AG09319 (cell line): Measurements from ENCODE around the gene BFSP1.

Experiments
- DNase-seq: peaks from one replicate; pipeline ENCODE4 v3.0.0-alpha.2; 2010; ENCODE audit warnings: low read depth; ENCODE audit errors: extremely low read depth
- TF ChIP-seq, protein P1 (sequence below): IDR thresholded peaks from 2 replicates; pipeline ENCODE4 v1.5.1; 2011; ENCODE audit warnings: low read depth, mild to moderate bottlenecking, inconsistent platforms, low read length, moderate library complexity

BFSP1 gene

DNA sequence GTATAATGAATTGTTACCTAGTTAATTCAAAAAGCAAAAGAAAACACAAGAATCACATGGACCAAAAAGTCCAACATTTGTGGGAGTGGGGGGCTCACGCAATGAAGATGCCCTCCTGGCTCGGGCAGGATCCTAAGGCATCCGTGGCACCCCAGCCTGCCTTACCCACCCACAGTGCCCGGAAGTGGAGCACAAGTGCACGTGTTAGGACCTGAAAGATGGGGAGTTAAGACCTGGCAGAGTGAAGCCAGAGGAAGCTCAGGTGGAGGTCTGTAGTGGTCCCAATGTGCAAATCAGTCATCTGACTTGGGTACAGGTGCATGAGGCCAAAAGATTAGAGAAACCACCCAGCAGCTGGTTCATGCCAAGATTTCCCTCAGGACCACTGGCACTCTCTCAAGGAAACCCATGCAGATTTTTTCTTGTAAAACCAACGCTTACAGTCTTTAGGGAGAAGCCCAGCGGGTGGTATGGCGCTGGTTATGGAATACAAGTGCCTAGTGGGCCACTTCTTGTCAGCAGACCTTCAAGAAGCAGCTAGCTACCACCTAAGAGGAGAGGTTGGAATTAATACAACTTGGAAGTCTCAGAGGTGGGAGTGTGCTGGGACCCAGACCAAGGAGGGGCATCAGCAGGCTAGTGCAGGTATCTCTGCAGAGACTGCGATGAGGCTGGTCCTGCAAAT lies 42.1 kb downstream of the BFSP1 start:
- no peak for DNase-seq
- TF ChIP-seq, protein P1, sequence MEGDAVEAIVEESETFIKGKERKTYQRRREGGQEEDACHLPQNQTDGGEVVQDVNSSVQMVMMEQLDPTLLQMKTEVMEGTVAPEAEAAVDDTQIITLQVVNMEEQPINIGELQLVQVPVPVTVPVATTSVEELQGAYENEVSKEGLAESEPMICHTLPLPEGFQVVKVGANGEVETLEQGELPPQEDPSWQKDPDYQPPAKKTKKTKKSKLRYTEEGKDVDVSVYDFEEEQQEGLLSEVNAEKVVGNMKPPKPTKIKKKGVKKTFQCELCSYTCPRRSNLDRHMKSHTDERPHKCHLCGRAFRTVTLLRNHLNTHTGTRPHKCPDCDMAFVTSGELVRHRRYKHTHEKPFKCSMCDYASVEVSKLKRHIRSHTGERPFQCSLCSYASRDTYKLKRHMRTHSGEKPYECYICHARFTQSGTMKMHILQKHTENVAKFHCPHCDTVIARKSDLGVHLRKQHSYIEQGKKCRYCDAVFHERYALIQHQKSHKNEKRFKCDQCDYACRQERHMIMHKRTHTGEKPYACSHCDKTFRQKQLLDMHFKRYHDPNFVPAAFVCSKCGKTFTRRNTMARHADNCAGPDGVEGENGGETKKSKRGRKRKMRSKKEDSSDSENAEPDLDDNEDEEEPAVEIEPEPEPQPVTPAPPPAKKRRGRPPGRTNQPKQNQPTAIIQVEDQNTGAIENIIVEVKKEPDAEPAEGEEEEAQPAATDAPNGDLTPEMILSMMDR = no peak

DNA sequence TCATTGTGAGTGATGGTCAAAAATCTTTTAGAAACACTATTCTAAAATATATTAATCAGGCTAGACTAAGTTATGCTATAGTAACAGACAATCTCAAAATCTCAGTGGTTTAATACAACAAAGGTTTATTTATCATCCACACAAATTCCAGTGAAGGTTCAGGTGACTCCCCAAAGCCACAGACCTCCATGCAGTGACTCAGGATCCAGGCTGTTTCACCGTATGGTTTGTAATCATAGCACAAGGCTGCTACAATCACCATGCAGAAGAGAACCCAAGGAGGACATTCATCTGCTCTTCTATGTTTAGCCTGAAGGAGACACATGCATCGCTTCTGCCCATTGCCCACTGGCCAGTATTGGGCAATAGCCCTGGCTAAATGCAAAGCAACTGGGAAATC lies 46.2 kb downstream of the BFSP1 start:
- TF ChIP-seq, protein P1 = no peak
- DNase-seq = no peak

DNA sequence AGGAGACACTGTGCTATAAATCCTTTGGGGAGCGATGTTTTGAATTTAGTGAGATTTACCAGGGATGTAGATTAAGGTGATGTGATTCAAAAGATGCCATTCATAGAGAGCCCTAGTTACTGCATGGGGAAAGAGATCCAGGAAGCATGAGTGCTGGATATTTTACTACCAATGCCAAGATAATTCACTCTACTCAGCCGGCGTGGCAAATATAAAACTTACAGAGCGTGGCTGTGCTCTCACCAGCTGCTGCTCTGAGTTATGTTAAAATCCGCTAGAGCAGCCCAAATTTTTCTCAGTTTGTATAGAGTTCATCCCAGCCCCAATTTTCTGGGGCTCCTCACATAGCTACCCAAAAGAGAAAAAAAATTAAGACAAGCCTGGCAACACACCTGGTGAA lies 48.6 kb downstream of the BFSP1 start:
- no peak for DNase-seq
- TF ChIP-seq, protein P1 = no peak

DNA sequence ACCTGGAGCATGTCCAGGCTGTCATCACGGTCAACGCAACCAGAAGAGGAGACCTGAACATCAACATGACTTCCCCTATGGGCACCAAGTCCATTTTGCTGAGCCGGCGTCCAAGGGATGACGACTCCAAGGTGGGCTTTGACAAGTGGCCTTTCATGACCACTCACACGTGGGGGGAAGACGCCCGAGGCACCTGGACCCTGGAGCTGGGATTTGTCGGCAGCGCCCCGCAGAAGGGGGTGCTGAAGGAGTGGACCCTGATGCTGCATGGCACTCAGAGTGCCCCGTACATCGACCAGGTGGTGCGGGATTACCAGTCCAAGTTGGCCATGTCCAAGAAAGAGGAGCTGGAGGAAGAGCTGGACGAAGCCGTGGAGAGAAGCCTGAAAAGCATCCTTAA lies 49.5 kb downstream of the BFSP1 start:
- TF ChIP-seq, protein P1 = no peak
- DNase-seq = no peak

DNA sequence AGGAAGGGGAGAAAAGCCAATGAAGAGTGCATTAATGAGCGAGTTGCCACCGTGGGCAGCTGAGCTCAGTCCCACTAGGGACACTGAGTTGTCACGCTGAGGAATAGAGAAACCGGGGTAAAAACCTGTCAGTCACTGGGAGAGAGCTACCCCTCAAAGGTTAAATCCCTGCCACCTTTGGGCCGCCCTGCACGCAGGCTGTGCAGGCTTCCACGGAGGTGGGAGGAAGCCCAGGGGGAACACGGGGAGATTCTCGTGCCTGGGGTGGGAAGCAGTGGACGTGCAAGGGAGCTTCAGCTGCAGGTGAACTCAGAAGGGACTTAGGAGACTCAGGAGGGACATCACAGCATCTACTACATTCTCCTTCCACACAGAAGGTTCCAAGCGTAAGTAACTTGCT lies 50.5 kb downstream of the BFSP1 start:
- TF ChIP-seq, protein P1 = no peak

DNA sequence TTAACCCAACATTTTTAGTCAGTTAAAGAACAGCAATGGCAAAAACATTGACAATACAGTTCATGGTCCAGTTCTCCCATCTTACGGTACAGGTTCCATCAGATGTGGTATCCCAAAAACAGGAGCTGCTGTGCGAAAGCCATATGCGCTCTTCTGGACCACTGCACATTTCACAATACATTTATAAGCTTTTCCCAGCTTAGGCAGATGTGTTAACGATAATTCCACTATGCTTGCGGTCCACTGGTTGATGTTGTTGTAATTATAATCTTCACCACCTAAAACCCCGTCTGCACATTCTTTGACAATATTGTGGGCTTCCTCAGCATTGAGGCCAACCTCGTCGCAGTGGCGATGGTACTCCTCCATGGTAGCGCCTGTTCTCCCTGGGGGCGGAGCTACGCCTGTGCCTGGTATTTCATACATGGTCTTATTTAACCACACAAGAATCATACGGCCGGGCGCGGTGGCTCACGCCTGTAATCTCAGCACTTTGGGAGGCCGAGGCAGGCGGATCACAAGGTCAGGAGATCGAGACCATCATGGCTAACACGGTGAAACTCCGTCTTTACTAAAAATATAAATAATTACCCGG lies 52.0 kb downstream of the BFSP1 start:
- DNase-seq = no peak
- TF ChIP-seq, protein P1 = no peak

More for the DNA sequence above, 50.5 kb downstream of the BFSP1 start:
- no peak for DNase-seq

DNA sequence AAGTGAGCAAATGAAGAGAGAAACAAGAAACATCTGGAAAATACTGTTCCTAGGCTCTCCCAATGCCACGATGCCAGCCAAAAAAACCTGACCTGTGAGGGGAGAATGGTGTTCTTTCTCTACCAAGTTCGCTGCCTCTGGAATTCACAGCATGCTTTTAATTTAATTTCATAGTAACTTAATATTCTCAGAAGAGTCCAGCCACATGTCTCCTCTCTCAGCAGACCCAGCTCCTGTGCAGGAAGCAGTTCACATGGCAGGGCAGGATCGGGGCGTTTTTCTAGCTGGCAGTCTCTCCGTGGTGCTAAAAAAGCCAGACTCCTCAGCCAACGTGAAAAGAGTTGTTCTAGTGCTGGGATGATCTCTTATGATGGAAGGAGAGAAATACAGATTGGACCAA lies 57.5 kb downstream of the BFSP1 start:
- no peak for DNase-seq
- TF ChIP-seq, protein P1 = no peak
